ENCODE results near the gene C14orf180.
"Not testable (repeated sequence)": the region's sequence is repeated elsewhere in the genome, so short reads cannot be mapped to it uniquely, and the experiment has no call there.

The C14orf180 gene

DNA sequence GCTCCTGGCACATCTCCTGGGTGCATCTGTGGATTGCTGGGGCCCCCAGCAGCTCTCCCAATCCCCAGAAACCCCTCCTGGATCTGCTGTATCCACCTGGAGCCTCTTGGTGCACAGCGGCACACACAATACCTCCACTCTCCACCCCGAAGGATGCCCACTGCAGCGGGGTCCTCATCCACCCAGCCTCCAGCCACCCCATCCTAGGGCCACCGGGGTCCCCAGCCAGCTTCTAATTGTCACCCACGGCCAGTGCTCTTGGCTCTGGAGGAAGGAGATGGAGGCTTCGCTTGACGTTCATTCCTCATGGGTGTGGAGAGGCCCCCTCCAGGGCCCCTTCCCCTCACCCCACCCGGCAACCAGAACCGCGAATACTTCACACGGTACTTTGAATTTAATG, 56.6 kb downstream of the C14orf180 start:
- TF ChIP-seq, protein P1, sequence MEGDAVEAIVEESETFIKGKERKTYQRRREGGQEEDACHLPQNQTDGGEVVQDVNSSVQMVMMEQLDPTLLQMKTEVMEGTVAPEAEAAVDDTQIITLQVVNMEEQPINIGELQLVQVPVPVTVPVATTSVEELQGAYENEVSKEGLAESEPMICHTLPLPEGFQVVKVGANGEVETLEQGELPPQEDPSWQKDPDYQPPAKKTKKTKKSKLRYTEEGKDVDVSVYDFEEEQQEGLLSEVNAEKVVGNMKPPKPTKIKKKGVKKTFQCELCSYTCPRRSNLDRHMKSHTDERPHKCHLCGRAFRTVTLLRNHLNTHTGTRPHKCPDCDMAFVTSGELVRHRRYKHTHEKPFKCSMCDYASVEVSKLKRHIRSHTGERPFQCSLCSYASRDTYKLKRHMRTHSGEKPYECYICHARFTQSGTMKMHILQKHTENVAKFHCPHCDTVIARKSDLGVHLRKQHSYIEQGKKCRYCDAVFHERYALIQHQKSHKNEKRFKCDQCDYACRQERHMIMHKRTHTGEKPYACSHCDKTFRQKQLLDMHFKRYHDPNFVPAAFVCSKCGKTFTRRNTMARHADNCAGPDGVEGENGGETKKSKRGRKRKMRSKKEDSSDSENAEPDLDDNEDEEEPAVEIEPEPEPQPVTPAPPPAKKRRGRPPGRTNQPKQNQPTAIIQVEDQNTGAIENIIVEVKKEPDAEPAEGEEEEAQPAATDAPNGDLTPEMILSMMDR (IDR thresholded peaks at IDR 0.05; ENCODE audit: insufficient read depth, low read depth, low read length, missing control alignments) = no peak
- DNase-seq (ENCODE audit: low read depth) = no peak
- no peak overlapping the region for H3K4me3 ChIP-seq (ENCODE audit: low read length)

DNA sequence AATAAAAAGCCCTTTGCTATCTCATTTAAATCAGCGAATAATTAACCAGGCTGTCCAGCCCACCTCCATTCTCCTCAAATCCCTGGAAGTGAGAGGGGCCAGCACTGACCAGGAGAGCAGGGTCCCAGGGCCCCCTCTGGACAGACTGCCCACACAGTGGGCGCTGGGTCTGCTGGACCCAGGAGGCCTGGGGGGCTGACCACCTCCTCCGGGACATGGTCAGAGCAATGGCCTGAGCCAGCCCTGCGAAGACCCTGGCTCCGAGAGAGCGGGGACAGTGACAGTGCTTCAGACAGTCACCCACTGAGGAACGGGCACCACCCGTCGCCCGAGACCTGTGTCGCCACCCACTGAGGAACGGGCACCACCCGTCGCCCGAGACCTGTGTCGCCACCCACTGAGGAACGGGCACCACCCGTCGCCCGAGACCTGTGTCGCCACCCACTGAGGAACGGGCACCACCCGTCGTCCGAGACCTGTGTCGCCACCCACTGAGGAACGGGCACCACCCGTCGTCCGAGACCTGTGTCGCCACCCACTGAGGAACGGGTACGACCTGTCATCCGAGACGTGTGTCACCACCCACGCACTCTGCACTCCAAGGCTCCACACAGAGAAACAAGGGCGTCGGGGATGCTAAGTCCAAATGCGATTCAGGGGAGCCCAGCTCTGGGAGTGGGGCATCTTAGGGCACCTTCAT, 57.4 kb downstream of the C14orf180 start:
- DNase-seq (ENCODE audit: low read depth) = not testable (repeated sequence)

DNA sequence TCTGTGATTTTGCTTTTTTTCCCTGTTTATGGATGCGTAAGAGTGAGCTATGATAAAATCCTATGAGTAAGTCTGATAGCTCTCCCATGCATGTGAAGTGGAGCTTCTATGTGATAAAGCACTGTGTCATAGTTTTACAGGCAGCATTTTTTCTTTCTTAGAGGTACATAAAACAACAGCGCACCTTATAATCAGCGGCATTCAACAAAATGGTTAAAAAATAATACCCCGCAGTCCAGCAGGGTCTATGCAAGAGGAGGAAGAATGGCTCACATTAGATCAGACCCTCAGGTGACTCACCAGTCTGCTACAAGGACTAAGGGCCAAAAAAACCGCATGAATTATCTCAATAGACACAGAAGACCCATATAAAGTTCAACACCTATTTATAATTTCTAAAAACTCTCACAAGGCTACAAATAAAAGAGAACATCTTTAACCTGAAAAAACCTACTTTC, 58.0 kb downstream of the C14orf180 start:
- DNase-seq (ENCODE audit: low read depth) = no peak
- H3K4me3 ChIP-seq (ENCODE audit: low read length) = no peak overlapping the region
- TF ChIP-seq, protein P1 (IDR thresholded peaks at IDR 0.05; ENCODE audit: insufficient read depth, low read depth, low read length, missing control alignments) = no peak

More for the DNA sequence above, 57.4 kb downstream of the C14orf180 start:
- not testable (repeated sequence) for H3K4me3 ChIP-seq (ENCODE audit: low read length)

DNA sequence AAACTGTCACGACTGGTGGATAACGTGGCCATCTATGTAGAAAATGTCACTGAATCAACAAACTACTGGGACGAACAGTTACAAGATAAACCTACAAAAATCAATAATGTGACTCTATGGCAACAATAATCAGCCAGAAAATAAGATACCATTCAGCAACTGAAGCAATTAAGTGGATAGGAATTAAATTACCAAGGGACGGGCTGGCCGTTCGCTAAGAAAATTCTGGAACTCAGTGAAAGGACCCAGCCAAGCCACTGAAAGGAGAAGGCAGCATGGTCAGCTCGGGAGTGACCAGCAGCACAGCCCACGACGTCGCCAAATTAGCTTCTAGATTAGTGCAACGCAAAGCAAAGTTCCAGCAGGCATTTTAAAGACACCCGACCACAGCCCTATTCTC, 58.6 kb downstream of the C14orf180 start:
- DNase-seq (ENCODE audit: low read depth) = no peak
- TF ChIP-seq, protein P1 (IDR thresholded peaks at IDR 0.05; ENCODE audit: insufficient read depth, low read depth, low read length, missing control alignments) = no peak
- no peak overlapping the region for H3K4me3 ChIP-seq (ENCODE audit: low read length)

DNA sequence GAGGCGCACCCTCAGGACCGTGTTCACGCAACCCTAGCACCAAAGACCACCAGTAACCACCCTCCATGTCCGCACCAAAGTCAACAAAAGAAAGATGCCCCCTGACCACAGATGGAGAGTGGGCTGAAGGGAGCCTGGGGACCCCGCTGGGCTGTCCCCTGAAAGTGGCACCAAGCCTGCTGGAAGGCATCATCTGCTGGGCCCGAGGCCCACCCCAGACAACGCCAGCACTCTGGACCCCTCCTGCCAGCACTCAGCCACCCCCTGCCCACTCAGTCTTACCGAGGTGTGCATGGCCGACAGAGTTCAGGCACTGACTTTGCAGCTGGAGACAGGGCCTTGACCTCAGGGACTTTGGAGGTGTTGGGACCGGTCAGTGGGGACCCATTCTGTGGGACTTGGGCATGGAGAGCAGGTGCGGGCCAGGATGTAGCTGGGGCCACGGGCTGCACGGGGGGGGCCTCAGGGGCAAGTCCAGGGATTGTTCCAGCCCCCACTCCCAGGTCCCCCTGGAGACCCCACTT, 59.4 kb downstream of the C14orf180 start:
- TF ChIP-seq, protein P1 (IDR thresholded peaks at IDR 0.05; ENCODE audit: insufficient read depth, low read depth, low read length, missing control alignments) = no peak
- DNase-seq (ENCODE audit: low read depth) = no peak
- H3K4me3 ChIP-seq (ENCODE audit: low read length) = no peak overlapping the region

DNA sequence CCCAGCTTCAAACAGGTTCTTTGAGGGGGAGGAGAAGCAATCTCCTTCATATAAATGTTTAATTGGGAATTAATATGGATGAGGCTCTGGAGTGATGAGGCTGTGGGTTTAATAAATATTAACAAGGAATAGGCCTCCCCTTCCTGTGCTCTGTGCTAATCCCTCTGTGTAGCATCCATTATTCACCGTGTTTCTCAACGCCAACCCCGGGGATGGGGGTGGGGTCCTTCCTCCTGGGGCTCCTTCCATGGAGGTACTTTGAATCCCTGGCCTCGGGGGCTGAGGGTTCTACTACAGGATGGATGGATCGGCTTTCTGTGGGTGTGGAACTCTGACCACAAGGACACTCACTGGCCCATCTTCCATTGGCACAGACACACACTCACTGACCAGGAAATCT, 59.9 kb downstream of the C14orf180 start:
- TF ChIP-seq, protein P1 (IDR thresholded peaks at IDR 0.05; ENCODE audit: insufficient read depth, low read depth, low read length, missing control alignments) = no peak
- no peak overlapping the region for H3K4me3 ChIP-seq (ENCODE audit: low read length)
- no peak for DNase-seq (ENCODE audit: low read depth)

Data from epithelial cell of esophagus (primary cell).